PC-9 (cell line): Measurements from ENCODE around the gene STAB1. TPM values are rescaled to one million over a fixed set of nuclear protein-coding genes. Genes with fewer than 3 reads are reported as not detected.

ENCODE experiments used
- BruUV-seq: library from RNA; stranded (reverse); fragments of 400-500 nt; replicated peaks from 2 replicates; lab custom pipeline; 2021; lab: Mats Ljungman, UMichigan
- CTCF ChIA-PET: fragments of 300-600 bp; sonication (Branson Sonifier 250); formaldehyde crosslinking; loops from one replicate; lab custom pipeline; 2022; ENCODE audit warnings: antibody characterized with exemption; lab: Charles Lee
- POLR2A ChIA-PET: fragments of 300-600 bp; sonication (Branson Sonifier 250); formaldehyde crosslinking; loops from one replicate; lab custom pipeline; 2022; ENCODE audit warnings: antibody characterized with exemption; ENCODE audit not compliant: unreplicated experiment; lab: Charles Lee
- DNase-seq, 2 experiments: peaks; one replicate each; pipeline versions ENCODE4 v3.0.0 to v3.0.0-alpha.2; 2015 to 2022; ENCODE audit warnings: mixed read lengths in 1 of 2
- H2AFZ ChIP-seq: fragments of 200-600 bp; sonication (generic); 2 replicates; pipeline ENCODE4 v1.8.1; 2017; ENCODE audit warnings: antibody characterized with exemption
- H3F3A ChIP-seq: fragments of 200-600 bp; sonication (generic); 2 replicates; pipeline ENCODE4 v1.8.1; 2017; ENCODE audit warnings: antibody characterized with exemption, mild to moderate bottlenecking, low read depth; ENCODE audit not compliant: insufficient read depth
- H3K27ac ChIP-seq: fragments of 200-600 bp; sonication (generic); 2 replicates; pipeline ENCODE4 v1.6.1; 2016; ENCODE audit warnings: mixed run types
- H3K27me3 ChIP-seq: fragments of 200-600 bp; sonication (generic); 2 replicates; pipeline ENCODE4 v1.6.1; 2016; ENCODE audit warnings: low read depth, mixed run types; ENCODE audit not compliant: insufficient read depth
- H3K36me3 ChIP-seq: fragments of 200-600 bp; sonication (generic); 2 replicates; pipeline ENCODE4 v1.6.1; 2016; ENCODE audit warnings: low read depth, mixed run types
- H3K4me1 ChIP-seq: fragments of 200-600 bp; sonication (generic); replicated peaks from 2 replicates; pipeline ENCODE4 v1.6.1; 2016; ENCODE audit warnings: mixed run types; ENCODE audit not compliant: insufficient read depth
- H3K4me2 ChIP-seq: fragments of 200-600 bp; sonication (generic); 2 replicates; pipeline ENCODE4 v1.6.1; 2017; ENCODE audit warnings: mixed run types
- H3K4me3 ChIP-seq: fragments of 200-600 bp; sonication (generic); 2 replicates; pipeline ENCODE4 v1.6.1; 2016; ENCODE audit warnings: mixed run types
- H3K79me2 ChIP-seq: fragments of 200-600 bp; sonication (generic); 2 replicates; pipeline ENCODE4 v1.6.1; 2017; ENCODE audit warnings: low read depth, mixed run types
- H3K9me2 ChIP-seq: fragments of 200-600 bp; sonication (generic); 2 replicates; pipeline ENCODE4 v1.8.1; 2017; ENCODE audit warnings: mild to moderate bottlenecking; ENCODE audit not compliant: insufficient read depth
- H3K9me3 ChIP-seq: fragments of 200-600 bp; sonication (generic); 2 replicates; pipeline ENCODE4 v1.8.1; 2016; ENCODE audit warnings: low read depth; ENCODE audit not compliant: insufficient read depth
- H4K20me1 ChIP-seq: fragments of 200-600 bp; sonication (generic); 2 replicates; pipeline ENCODE4 v1.8.1; 2017; ENCODE audit not compliant: insufficient read depth
- CTCF ChIP-seq: fragments of 200-600 bp; sonication (generic); conservative IDR thresholded peaks from 2 replicates; pipeline ENCODE4 v1.6.1; 2017; ENCODE audit warnings: mixed run types, antibody characterized with exemption, mild to moderate bottlenecking, moderate library complexity
- EZH2 ChIP-seq: fragments of 200-600 bp; sonication (generic); IDR thresholded peaks from 2 replicates; pipeline ENCODE4 v1.8.0; 2017; ENCODE audit warnings: antibody characterized with exemption, low read depth
- intact Hi-C: fragments of 100-400 bp; cut with micrococcal nuclease; formaldehyde crosslinking; loops from one replicate; pipeline ENCODE4 v1.10.0; 2022; ENCODE audit not compliant: unreplicated experiment
- total RNA-seq: library from RNA; stranded (reverse); gene quantifications from 2 replicates; pipeline ENCODE4 v1.2.3, GENCODE V29; 2021

The STAB1 gene
- total RNA-seq, 1 experiment from 2014 or later: 0.04 TPM

GRCh38 chr3:52454938-52455282 is 40.2 kb upstream of the STAB1 start:
- Histone ChIP-seq H3K27ac (no peak overlapping the region), H4K20me1 (no peaks in the 10 kb centered on the region), H3K9me2 (no peaks in the 10 kb centered on the region), H3K4me1 (peaks cover 33% of the 10 kb centered on the region), H3K79me2 (peaks cover 8% of the 10 kb centered on the region; the same call in 1 of the 2 replicates), H3K9me3 (no peaks in the 10 kb centered on the region), H3K36me3 (no peaks in the 10 kb centered on the region), H3K4me2 (peak overlapping the region; percentile 77), H3F3A (peaks cover 11% of the 10 kb centered on the region; the same call in 1 of the 2 replicates), H2AFZ (peak overlapping the region; percentile 67), H3K27me3 (no peaks in the 10 kb centered on the region), H3K4me3 (peak overlapping the region; percentile 81; the same call in 1 of the 2 replicates)
- ChIA-PET CTCF (no interaction called here), POLR2A (no interaction called here)
- intact Hi-C loops: loop anchor here (2.0 to 5.0 kb wide), 2 partner anchors 72 to 238 kb away; no protein-coding TSS in a partner anchor
- TSS peak; percentile 34 for BruUV-seq
- TF ChIP-seq CTCF (no peak), EZH2 (no peak)
- no peak for DNase-seq

- POLR2A ChIA-PET: no interaction called here
- Histone ChIP-seq H4K20me1 (no peaks in the 10 kb centered on the region), H3K27ac (no peak within 1 kb of the TSS), H3F3A (peaks cover 11% of the 10 kb centered on the region; the same call in 1 of the 2 replicates), H3K9me3 (no peaks in the 10 kb centered on the region), H3K4me1 (peaks cover 27% of the 10 kb centered on the region), H3K36me3 (no peaks in the 10 kb centered on the region), H2AFZ (peak within 1 kb of the TSS; percentile 92), H3K79me2 (peaks cover 8% of the 10 kb centered on the region; the same call in 1 of the 2 replicates), H3K4me2 (peak within 1 kb of the TSS; percentile 77), H3K27me3 (no peaks in the 10 kb centered on the region), H3K4me3 (peak within 1 kb of the TSS; percentile 81), H3K9me2 (no peaks in the 10 kb centered on the region)
- TF ChIP-seq CTCF: no peak
- TF ChIP-seq EZH2: no peak
- CTCF ChIA-PET: no interaction called here
- intact Hi-C loops: loop anchor here (2.0 kb wide), 1 partner anchor 71 kb away; no protein-coding TSS in a partner anchor
- peak in 1 of 2 experiments; percentile 92 for DNase-seq
- no TSS peak for BruUV-seq
Measured at GRCh38 chr3:52455283-52456168, 39.6 kb upstream of the STAB1 start, which contains the start of gene NISCH. TSS of gene NISCH (plus strand) at chr3:52455604. CDS start at chr3:52455642, 38 bp downstream.

GRCh38 chr3:52456169-52456799 is 38.9 kb upstream of the STAB1 start:
- no TSS peak for BruUV-seq
- H3K27ac ChIP-seq: no peak overlapping the region
- H3F3A ChIP-seq: peaks cover 11% of the 10 kb centered on the region; the same call in 1 of the 2 replicates
- H3K36me3 ChIP-seq: no peaks in the 10 kb centered on the region
- DNase-seq: no peak
- H3K27me3 ChIP-seq: no peaks in the 10 kb centered on the region
- ChIA-PET POLR2A (interaction anchor here (0.6 kb wide), 1 partner anchor 80 kb away, joined by 4 read pairs; the partner anchor contains the start of gene UQCC5), CTCF (no interaction called here)
- TF ChIP-seq EZH2: no peak
- TF ChIP-seq CTCF: no peak
- intact Hi-C loops: no loop called here
- no peak overlapping the region for H2AFZ ChIP-seq
- peaks cover 25% of the 10 kb centered on the region for H3K4me1 ChIP-seq
- no peaks in the 10 kb centered on the region for H4K20me1 ChIP-seq
- H3K9me2 ChIP-seq: no peaks in the 10 kb centered on the region
- no peaks in the 10 kb centered on the region for H3K9me3 ChIP-seq
- peak overlapping the region; percentile 77 for H3K4me2 ChIP-seq
- peaks cover 8% of the 10 kb centered on the region; the same call in 1 of the 2 replicates for H3K79me2 ChIP-seq
- peak overlapping the region; percentile 81 for H3K4me3 ChIP-seq
